Cardiac septum (tissue), 1 donor: ENCODE data around the gene SLC24A3. TPM values are rescaled to one million over a fixed set of nuclear protein-coding genes. Genes with fewer than 3 reads are reported as not detected.

Experiments used
- DNase-seq: peaks from one replicate; pipeline ENCODE4 v3.0.0-alpha.2; 2020; ENCODE audit warnings: low spot score
- intact Hi-C: fragments of 100-400 bp; cut with DNase I; formaldehyde crosslinking; loops from one replicate; pipeline ENCODE4 v1.14.0; 2022
- total RNA-seq: library from RNA; stranded (reverse); fragmentation: NEBNext Ultra II Directional; extraction: Animal tissue kit (Norgen Biotek cat#: 25700); gene quantifications from one replicate; pipeline ENCODE4 v1.2.1, GENCODE V29; 2021
- donor health status: DM: no; HTN: no; CAD: no.

SLC24A3 gene
- total RNA-seq, 1 donor from 2014 or later, result 0.86 TPM

DNA sequence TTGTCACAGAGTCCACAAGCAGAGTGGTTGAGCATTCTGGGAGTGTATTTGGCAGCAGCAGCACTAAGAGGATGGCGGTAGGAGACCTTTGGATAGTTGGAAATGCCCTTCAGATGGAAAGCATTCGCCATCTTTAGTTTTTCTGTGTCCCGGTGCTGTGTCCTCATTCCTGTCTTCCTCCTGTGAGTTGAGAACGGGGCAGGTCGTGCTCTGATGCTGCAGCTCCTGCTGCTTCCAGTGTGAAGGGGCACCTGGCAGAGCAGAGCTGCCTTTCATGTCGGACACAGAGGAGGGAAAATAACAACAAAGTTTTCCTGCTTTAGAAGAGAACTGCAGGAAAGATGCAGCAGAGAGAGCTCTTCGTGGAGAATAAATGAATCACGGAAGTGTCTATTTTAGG is 194.8 kb downstream of the SLC24A3 start:
- no peak for DNase-seq
- intact Hi-C loops, result no loop called here

DNA sequence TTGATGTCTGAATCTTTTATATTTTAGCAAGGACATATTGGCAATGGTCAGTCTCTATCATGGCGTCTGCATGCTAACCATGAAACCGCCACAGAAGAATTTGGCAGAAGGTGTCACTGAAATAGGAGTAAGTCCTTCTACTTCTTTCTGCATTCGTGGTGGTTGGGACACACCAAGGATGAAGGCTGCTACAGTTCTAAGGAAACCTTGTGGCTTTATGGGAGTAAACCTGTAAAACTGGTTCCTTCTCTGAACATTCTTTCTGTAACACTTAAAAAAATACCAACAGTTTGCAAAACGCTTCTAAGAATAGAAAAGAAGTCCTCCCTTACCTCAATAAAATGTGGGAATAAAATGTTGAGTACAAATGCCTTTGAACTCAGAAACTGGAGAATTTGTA is 195.3 kb downstream of the SLC24A3 start:
- DNase-seq, result no peak
- intact Hi-C loops, result no loop called here

DNA sequence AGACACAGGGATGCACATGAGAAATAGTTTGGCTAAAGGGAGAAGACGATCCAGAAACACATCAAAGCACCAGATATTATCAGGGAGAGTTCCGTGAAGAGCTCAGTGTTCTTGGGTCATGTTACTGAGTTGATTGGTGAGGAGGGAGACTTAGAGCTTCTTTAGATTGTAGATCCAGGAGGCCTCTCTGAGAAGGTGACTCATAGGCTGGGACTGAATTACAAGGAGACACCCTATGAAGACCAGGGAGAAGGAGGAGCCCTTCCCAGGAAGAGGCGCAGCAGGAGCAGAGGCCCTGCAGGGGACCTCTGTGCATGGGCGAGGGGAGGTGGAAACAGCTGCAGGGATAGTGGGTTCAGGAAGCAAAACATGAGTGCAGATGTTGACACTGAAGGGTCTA is 196.5 kb downstream of the SLC24A3 start:
- DNase-seq, result no peak
- intact Hi-C loops, result no loop called here

DNA sequence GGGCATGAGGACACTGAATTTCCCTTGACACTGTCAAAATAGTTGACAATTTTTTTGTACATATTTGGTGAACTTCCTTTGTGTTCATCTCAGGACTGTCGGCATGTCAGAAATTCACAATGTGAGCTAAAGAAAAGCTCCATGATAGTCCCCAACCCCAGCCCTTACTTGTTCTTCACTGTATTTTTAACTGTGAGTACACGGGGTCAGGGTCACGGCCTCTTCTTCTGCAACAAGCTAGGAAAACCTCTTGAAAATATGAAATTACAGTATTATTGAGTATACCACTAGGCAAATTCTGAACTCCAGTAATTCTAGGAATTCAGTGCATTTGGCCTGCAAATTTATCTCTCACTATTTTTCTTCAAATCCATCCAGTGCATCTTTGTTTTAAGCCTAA is 199.4 kb downstream of the SLC24A3 start:
- no peak for DNase-seq
- intact Hi-C loops, result no loop called here

DNA sequence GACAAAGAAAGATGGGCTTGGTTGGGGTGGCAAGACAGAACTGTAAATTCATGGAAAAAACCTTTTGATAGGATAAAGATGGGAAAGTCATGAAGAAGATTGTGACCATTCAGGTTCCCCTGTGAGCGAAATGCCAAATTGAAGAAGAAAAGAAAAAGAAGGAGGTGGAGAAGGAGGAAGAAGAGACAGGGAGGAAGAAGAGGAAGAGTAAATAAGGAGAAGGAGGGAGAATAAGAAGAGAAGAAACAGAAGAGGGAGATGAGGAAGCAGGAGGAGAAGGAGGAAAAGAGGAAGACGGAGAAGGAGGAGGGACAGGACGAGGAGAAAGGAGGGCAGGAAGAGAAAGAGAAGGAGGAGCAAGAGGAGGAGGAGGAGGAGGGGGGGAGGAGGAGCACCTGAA is 199.8 kb downstream of the SLC24A3 start:
- intact Hi-C loops, result no loop called here
- no peak for DNase-seq

DNA sequence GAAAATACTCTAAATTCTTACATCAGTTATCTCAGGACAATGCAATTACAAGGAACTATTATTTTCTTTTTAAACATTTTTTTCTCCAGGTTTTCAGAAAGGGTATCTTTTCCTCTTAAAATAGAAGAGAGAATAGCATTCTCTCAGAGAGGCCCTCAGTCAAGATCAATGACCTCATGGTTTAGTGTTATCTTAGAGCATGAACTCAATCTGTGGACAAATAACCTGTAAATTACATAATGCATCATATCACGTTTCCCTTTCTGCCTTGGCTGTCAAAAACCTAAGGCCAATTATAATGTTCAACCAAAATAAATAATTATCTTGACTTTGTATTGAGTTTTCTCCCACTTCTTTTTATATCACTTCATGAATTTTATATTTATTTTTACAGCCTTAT is 202.2 kb downstream of the SLC24A3 start:
- intact Hi-C loops, result no loop called here
- no peak for DNase-seq

DNA sequence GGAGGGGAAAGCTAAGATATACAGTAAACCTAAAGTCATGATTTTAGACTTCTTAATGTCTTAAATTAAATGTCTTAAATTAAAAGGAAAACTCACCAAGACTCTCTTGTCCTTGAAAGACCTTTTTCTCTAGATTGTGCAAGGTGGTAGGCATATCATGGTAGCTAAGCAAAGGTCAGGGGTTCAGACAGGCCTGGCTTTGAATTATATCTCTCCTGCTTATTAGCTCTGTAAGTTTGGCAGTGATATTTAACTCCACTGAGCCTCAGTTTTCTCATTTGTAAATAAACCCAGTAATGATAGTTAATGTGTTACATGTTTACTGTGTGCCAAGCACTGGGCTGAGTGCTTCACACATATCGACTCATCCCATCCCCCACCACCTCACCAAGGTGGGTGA is 203.3 kb downstream of the SLC24A3 start:
- DNase-seq, result no peak
- intact Hi-C loops, result no loop called here

DNA sequence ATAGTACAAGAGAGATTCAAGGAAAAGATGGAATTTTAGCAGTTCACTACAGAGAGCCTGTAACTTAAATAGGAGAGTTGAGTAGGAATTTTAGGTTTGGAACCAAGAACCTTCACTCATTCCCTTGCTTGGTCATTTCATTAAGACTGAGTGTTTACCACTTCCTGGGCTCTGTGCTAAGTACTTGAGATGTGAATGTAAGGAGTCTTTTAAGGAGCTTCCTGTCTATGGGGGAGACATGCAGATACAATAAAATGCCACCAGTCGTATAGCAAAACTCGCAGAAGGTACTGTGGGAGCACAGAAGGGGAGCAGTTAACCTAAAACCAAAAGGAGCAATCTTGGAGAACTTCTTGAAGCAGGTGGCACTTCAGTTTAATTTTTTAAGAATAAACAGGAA is 204.2 kb downstream of the SLC24A3 start:
- intact Hi-C loops, result no loop called here
- DNase-seq, result no peak

DNA sequence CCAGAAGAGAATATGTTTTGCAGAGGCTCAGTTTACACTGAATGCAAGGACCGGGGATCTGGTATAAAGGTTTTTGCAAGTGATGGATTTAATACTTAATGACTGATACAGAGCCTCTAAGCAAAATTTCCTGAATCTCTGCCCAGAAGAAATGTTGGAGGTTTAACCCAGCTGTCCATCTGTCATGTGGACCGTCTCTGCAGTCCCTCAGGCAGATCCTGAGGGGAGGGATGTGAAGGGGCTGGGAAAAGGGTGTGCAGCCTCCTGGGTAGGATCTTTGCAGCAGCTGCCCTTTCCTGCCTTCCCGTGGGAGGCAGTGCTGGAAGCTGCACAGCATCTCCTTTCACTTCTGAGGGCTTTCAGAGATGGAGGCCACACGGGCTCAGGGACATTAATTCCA is 207.0 kb downstream of the SLC24A3 start:
- intact Hi-C loops, result no loop called here

DNA sequence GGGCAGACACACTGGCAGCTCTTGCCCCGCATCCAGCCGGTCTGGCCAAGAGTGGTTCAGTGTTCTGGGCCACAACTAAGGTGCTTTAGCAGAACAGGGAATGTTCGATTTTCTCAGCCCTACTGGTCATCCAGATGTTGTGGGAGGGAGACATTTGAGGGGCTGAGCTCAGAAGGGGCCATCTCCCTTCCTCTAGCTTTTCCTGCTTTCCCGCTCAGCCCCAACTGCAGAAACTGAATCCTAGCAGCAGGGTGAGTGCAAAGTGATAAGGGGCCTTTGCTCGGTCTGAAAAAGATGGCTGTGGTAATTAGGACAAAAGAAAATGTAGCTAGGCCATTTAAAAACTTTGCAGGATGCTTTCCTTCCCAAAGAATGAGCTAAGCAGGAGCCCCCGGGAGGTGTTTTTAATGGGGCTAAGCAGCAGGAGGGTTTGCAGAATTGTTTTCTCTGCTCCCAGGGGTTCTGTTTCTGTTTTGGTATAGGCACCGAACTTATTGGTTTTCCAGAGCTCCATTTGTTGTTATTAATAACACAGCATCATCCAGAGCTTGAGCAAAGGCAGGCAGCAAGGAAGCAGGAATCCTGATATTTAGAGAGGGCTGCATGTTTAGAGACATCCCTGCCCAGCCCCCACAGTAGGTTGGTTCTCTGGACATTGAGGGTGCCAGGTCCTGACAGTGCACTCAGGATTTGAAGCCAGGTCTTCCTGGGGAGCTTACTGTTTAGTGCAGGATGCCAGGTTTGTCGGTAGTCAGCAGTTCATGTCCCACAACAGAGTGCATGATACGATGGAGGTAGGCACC is 210.9 kb downstream of the SLC24A3 start:
- DNase-seq, result no peak
- intact Hi-C loops, result no loop called here

More for the DNA sequence above, 207.0 kb downstream of the SLC24A3 start:
- no peak for DNase-seq

DNA sequence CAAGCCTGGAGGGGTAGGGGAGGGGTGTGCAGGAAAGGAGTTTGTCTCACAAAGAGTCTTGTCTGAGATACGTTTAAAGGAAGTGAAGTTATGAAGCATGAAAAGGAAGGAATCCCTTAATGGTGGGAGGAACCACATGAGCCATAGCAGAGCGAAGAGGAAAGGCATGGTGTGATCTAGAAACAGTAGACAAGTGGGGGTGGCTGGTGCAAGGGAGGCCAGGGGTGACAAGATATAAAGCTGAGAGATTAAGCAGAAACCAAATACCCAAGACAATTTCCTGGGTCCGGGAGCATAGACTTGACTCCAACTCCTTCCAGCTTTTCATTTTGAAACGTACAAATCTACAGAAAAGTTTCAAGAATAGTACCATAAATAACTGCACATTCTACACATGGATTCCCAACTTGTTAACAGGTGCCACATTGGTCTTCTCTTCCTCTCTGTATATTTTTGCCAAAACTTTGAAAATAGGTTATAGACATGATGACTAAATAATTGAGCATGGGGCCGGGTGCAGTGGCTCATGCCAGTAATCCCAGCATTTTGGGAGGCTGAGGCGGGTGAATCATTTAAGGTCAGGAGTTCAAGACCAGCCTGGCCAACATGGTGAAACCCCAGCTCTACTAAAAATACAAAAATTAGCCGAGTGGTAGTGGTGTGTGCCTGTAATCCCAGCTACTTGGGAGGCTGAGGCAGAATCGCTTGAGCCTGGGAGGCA is 211.6 kb downstream of the SLC24A3 start:
- no peak for DNase-seq
- intact Hi-C loops, result no loop called here

DNA sequence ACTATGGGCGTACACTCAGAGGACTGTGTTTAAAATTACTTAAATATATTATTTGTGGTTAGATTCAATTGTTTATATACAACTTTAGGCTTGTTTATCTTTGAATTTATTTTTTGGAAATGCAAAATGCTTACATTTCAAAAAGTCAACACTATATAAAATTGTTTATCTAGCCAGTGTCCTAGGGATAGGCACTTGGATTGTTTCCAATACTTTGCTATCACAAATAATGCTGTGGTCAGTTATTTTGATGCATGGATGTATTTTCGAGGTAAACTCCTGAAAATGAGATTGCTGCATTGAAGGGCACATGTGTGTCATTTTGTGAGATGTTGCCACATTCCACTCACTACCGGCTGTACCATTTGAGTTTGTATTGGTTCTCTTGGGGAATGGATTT is 213.9 kb downstream of the SLC24A3 start:
- DNase-seq, result no peak
- intact Hi-C loops, result no loop called here

DNA sequence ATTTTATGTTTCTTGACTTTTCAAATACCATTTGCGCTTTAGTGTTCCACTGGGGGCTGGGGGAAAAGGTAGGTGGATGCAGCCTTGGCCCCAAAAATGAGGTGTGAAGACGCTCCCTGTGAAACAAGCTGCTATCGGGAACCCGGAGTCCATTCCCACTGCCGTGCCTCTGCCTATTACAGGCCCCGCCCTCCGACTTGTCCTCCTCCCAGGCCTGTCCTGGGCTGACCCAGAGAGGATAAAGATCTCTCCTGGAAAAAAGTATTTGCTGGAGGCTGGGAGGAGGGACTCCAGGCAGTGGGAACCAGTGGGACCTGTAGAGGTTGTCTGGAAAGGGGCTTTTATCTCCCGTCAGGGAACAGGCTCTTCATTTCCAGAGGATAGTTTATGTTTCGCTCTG is 215.0 kb downstream of the SLC24A3 start:
- intact Hi-C loops, result no loop called here
- DNase-seq, result no peak

DNA sequence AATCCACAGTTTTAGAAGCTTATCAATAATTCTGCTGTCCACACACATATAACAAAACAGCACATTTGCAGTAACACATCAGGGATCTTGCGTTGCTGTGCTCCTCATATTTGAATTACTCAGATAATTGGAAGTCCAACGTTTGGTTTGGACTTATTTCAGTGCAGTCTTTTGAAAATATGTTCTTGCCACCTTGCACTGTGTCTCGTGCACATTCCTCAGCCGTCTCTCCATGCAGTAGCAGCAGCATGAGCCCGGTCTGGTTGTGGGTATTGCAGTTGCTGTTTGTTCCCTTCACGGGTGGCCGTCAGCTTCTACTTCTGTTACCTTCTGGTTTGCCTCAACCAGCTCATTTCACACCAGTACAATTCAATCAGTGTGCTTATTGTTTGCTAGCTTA is 215.5 kb downstream of the SLC24A3 start:
- no peak for DNase-seq
- intact Hi-C loops, result no loop called here

DNA sequence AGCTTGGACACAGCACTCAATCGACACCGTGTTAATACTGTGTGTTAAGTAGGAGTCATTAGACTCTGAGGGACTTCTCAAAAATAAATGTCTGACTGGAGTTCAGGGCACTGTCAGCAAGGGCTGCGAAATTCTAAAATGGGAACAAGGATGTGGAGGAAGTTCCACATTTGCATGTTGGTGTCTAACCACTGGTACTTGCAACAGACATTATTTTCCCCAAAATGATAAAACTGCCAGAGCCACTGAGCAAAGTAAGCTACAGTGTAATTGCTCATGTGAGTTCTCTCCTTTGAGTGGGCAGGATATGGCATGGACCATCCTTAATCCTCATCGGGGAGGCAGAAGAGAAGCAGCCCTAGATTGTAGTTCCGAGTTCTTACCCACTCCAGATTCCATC is 215.9 kb downstream of the SLC24A3 start:
- intact Hi-C loops, result no loop called here
- DNase-seq, result no peak

DNA sequence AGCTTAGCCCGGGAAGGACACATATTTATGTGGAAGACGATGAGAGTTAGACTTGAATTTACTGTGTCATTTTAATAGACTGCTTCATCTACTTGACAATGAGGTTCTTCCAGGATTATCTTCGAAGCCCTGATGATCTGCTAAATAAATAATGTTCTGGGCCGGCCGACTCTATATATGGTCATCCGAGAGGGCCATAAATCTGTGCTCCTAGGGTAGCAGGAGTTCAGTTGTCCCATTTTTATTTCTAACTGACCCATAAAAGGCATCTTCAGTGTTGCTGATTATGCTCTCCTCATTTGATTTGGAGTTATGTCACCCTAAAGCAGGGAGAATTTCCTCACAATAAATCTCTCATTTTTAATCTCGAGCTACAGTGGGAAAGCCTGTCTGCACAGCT is 217.1 kb downstream of the SLC24A3 start:
- intact Hi-C loops, result no loop called here
- DNase-seq, result no peak

DNA sequence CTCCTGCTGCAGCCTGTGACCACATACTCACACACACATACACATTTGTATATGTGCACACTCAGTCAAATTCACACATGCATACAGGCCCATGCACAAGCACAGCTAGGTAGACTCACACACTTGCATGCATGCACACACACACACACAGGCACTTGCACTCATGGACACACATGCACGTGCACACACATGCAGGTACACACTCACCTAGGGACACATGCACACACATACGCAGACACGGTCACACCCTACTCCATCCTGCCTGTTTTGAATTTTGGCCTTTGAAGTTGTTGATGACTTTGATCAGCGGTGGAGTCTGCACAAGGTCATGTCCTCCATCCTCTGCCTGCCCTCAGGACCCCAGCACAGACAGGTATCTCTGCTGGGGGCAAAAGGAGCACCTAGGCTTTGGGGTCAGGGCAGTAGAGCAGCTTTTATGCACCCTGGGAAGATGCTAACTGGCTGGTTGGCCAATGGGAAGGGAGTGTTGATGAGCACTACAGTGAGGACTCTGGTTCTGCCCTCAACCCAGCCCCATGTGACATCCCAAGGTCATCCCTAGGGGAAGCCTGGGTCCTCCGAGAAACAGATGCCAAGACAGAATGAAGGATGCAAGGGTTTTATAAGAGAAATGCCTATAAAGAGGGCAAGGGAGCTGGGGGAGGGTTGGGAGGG is 218.3 kb downstream of the SLC24A3 start:
- DNase-seq, result no peak
- intact Hi-C loops, result no loop called here

DNA sequence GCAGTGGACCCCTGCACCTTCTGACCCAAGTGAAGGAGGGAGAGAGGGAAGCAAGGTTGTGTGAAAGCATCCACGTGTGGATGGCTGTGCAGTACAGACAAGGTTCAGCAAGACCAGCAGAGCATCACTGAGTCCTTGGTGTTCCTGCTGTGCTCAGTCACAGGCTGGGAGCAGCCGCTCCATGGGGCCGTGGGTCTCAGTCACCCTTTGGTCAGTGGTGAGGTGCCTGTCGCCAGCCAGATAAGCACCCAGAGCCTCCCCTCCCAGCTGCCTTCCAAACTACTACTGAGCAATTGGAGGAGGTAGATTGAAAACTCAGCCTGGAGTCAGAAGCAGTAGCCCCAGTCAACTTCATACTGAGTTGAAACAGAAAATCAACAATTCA is 218.9 kb downstream of the SLC24A3 start:
- no peak for DNase-seq
- intact Hi-C loops, result no loop called here

DNA sequence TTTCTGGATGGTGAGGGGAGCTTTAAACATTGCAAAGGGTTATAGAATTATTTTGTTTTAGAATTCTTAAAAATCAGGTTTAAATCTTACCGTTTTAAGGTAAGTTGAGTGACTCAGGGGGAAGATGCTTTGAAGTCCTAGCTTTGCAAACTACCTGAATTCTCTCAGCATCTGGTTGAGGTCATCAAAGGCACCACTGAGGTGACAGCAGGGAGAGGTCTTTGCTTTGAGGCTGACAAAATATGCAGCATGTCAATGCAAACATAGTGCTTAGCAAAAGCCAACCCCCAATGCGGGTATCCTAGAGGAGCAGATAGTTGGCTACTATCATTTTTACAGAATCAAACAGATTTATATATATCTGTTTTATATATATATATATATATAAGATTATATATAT is 219.5 kb downstream of the SLC24A3 start:
- intact Hi-C loops, result no loop called here
- DNase-seq, result no peak

DNA sequence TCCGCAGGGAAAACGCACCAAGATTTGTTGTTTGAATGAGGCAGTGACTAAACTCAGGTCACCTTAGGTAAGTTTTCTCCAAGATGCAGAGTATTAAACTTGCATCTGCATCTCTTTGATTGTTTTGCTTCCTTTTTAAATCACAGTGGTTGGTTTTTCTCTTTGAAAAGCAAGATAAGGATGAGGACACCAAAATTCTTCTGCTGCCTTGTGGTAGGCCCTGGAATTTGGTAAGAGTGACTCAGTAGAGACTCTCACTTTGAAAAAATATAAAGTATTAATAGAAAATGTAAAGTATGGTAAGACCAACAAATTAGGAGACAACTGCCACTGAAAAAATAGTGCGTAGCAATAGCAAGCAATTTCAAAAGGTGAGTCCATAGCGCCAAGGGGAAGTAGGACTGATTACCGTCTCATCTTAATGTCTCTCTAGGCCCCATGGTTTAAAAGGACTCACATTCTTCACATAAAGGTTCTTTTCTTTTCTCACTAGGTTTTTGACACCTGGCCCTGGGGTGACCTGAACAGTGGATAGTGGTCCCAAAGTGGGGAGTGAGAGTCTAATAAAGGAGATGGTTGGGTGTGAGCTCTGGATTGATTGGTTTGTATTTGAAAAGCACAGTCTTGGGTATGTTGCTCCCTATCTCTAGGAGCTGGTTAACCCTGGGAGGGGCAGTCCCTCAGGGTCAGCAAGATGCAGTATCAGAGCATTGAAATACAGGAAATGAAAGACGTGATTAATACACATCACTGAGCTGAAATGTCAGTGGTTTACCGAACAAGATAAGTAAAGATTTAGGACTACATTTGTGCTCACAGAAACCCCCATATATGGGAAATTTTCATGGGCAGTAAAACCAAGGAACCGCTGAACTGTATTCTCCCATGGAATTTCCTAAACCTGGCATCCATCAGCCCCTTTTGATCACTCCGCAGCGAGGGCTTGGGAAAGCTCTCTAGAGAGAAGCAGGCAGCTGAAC is 221.2 kb downstream of the SLC24A3 start:
- intact Hi-C loops, result no loop called here
- DNase-seq, result no peak
